ENCODE data around the gene DTD1.

The DTD1 gene

DNA sequence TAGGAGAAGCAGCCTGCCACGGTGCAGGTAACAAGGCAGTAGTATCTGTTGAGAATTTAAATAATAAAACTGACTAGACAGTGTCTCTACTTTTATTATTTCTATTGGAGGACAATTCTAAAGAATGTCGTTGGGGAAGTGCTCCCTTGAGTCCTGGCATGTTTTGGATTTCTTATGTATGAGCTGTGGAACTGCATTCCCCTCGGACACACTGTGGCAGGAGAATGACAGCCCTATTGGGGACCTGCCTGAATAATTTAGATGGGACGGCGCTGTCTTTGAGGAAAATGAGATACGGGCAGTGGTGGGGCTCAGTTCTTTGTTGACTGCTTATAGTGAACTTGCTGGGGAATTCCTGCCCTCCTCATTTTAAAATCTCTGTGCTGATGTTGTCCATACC lies 223.3 kb downstream of the DTD1 start:
- Histone ChIP-seq H4K20me1 (ENCODE audit: insufficient read depth, low read length, poor library complexity, severe bottlenecking) (no peaks in the 10 kb centered on the region), H3K4me1 (ENCODE audit: insufficient read depth, low read length, poor library complexity, severe bottlenecking) (peaks cover 6% of the 10 kb centered on the region), H3K9me3 (ENCODE audit: insufficient read depth, low read depth, low read length) (no peaks in the 10 kb centered on the region), H3K79me2 (ENCODE audit: insufficient read depth, low read length) (no peaks in the 10 kb centered on the region), H3K9me2 (replicated peaks; ENCODE audit: low read depth, low read length) (no peaks in the 10 kb centered on the region), H3K4me3 (ENCODE audit: low read length, poor library complexity, severe bottlenecking) (no peak overlapping the region), H3F3A (ENCODE audit: low read depth) (peaks cover 3% of the 10 kb centered on the region; the same call in 1 of the 2 replicates), H2AFZ (ENCODE audit: low read length) (no peak overlapping the region), H3K27me3 (ENCODE audit: insufficient read depth, low read length, poor library complexity, severe bottlenecking) (no peaks in the 10 kb centered on the region), H3K4me2 (ENCODE audit: low read depth, low read length, poor library complexity, severe bottlenecking) (no peak overlapping the region), H3K36me3 (ENCODE audit: insufficient read depth, low read length) (no peaks in the 10 kb centered on the region), H3K9ac (ENCODE audit: low read depth, low read length, poor library complexity, severe bottlenecking) (no peak overlapping the region)
- TF ChIP-seq EZH2phosphoT487 (IDR thresholded peaks at IDR 0.05; ENCODE audit: borderline replicate concordance): no peak
- TF ChIP-seq, protein P1, sequence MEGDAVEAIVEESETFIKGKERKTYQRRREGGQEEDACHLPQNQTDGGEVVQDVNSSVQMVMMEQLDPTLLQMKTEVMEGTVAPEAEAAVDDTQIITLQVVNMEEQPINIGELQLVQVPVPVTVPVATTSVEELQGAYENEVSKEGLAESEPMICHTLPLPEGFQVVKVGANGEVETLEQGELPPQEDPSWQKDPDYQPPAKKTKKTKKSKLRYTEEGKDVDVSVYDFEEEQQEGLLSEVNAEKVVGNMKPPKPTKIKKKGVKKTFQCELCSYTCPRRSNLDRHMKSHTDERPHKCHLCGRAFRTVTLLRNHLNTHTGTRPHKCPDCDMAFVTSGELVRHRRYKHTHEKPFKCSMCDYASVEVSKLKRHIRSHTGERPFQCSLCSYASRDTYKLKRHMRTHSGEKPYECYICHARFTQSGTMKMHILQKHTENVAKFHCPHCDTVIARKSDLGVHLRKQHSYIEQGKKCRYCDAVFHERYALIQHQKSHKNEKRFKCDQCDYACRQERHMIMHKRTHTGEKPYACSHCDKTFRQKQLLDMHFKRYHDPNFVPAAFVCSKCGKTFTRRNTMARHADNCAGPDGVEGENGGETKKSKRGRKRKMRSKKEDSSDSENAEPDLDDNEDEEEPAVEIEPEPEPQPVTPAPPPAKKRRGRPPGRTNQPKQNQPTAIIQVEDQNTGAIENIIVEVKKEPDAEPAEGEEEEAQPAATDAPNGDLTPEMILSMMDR (conservative IDR thresholded peaks at IDR 0.05; ENCODE audit: low read length): no peak

DNA sequence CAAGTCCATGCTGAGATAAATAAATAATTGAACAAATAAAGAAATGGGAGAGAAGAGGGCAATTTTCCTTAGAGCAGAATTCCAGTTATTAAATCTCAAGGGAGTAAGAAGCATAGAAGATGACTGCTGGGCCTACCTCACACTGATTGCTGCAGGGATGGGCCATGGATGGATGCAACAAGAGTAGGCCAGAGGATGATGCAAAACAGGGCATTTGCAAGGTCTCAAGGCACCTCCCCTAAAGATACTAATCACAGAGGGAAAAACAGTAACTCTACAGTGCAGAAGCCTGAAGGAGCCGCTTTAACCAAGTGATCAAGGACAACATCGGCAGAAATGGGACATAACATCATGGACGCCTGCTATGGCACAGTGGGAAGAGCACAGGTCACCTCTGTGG lies 224.1 kb downstream of the DTD1 start:
- no peak for TF ChIP-seq EZH2phosphoT487 (IDR thresholded peaks at IDR 0.05; ENCODE audit: borderline replicate concordance)
- TF ChIP-seq, protein P1 (conservative IDR thresholded peaks at IDR 0.05; ENCODE audit: low read length): no peak
- H3K4me2 ChIP-seq (ENCODE audit: low read depth, low read length, poor library complexity, severe bottlenecking): no peak overlapping the region

DNA sequence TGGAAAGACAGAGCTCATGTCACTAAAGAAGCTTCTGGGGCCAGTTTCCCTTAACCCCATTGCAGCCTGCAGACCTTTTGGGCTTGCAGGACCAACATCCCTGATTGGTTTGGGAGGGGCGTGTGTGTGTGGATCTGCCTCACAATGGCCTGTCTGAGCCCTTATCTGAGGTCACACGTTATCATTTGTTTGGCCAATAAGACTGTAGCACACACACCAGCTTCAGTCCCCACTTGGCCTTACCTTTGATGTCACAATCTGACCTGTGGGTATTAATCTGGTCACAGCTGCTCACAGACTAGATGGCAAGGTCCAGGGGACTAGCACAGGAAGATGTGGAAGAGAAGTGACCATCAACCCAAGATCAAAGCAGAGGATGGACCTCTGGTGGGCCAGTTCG lies 225.6 kb downstream of the DTD1 start, which contains the start of gene SCP2D1:
Gene SCP2D1, plus strand, starts transcription at position 301 of the 400 bp plus-strand sequence. Its CDS starts 33 bp downstream, at position 334.
- H3K4me1 ChIP-seq (ENCODE audit: insufficient read depth, low read length, poor library complexity, severe bottlenecking): no peaks in the 10 kb centered on the region
- no peaks in the 10 kb centered on the region for H3K27me3 ChIP-seq (ENCODE audit: insufficient read depth, low read length, poor library complexity, severe bottlenecking)
- H3K79me2 ChIP-seq (ENCODE audit: insufficient read depth, low read length): no peaks in the 10 kb centered on the region
- no peaks in the 10 kb centered on the region for H3F3A ChIP-seq (ENCODE audit: low read depth)
- no peak within 1 kb of the TSS for H2AFZ ChIP-seq (ENCODE audit: low read length)
- no peaks in the 10 kb centered on the region for H3K36me3 ChIP-seq (ENCODE audit: insufficient read depth, low read length)
- TF ChIP-seq, protein P1 (conservative IDR thresholded peaks at IDR 0.05; ENCODE audit: low read length): no peak
- no peak for TF ChIP-seq EZH2phosphoT487 (IDR thresholded peaks at IDR 0.05; ENCODE audit: borderline replicate concordance)
- no peak within 1 kb of the TSS for H3K4me2 ChIP-seq (ENCODE audit: low read depth, low read length, poor library complexity, severe bottlenecking)
- no peak within 1 kb of the TSS for H3K9ac ChIP-seq (ENCODE audit: low read depth, low read length, poor library complexity, severe bottlenecking)
- no peak within 1 kb of the TSS for H3K4me3 ChIP-seq (ENCODE audit: low read length, poor library complexity, severe bottlenecking)
- H4K20me1 ChIP-seq (ENCODE audit: insufficient read depth, low read length, poor library complexity, severe bottlenecking): no peaks in the 10 kb centered on the region
- no peaks in the 10 kb centered on the region for H3K9me2 ChIP-seq (replicated peaks; ENCODE audit: low read depth, low read length)
- H3K9me3 ChIP-seq (ENCODE audit: insufficient read depth, low read depth, low read length): no peaks in the 10 kb centered on the region

More for the DNA sequence above, 224.1 kb downstream of the DTD1 start:
- Histone ChIP-seq H3K9ac (ENCODE audit: low read depth, low read length, poor library complexity, severe bottlenecking) (no peak overlapping the region), H3K4me1 (ENCODE audit: insufficient read depth, low read length, poor library complexity, severe bottlenecking) (no peaks in the 10 kb centered on the region), H3F3A (ENCODE audit: low read depth) (no peaks in the 10 kb centered on the region), H3K36me3 (ENCODE audit: insufficient read depth, low read length) (no peaks in the 10 kb centered on the region), H4K20me1 (ENCODE audit: insufficient read depth, low read length, poor library complexity, severe bottlenecking) (no peaks in the 10 kb centered on the region), H3K27me3 (ENCODE audit: insufficient read depth, low read length, poor library complexity, severe bottlenecking) (no peaks in the 10 kb centered on the region), H2AFZ (ENCODE audit: low read length) (no peak overlapping the region), H3K9me2 (replicated peaks; ENCODE audit: low read depth, low read length) (no peaks in the 10 kb centered on the region), H3K79me2 (ENCODE audit: insufficient read depth, low read length) (no peaks in the 10 kb centered on the region), H3K4me3 (ENCODE audit: low read length, poor library complexity, severe bottlenecking) (no peak overlapping the region), H3K9me3 (ENCODE audit: insufficient read depth, low read depth, low read length) (no peaks in the 10 kb centered on the region)

Measured in Loucy (cell line).